ENCODE measurements around the gene LTBP1. TPM values are rescaled to one million over a fixed set of nuclear protein-coding genes. Genes with fewer than 3 reads are reported as not detected.
"Not testable (repeated sequence)": the region's sequence is repeated elsewhere in the genome, so short reads cannot be mapped to it uniquely, and the experiment has no call there.

LTBP1 gene
- polyA plus RNA-seq, 3 donors: 1.3 to 8.8 (median 7.0) TPM

DNA sequence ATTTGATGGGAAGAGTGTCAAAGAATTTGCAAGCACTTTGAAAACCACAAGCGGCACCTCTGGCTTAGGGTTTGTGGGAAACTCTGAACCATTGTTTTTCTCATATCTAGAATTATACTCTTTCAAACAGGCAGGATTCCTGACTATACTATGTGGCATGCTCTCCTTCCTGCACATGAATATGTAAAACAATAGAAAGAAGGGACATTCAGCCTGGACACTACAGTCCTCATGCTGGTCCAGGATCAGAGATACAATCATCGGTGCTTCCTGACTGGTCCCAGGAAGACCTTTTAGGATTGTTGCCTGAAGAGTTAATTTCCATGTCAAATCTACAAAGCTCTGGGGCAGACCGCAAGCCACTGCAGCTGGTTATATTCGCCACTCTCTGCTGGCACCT is 474.0 kb downstream of the LTBP1 start:
- 89 to 90% (median 90%) methylated on average over 4 of the region's 4 CpGs for WGBS, 3 donors
- no peak overlapping the region for H3K27ac ChIP-seq (ENCODE audit: low read depth, low read length)

DNA sequence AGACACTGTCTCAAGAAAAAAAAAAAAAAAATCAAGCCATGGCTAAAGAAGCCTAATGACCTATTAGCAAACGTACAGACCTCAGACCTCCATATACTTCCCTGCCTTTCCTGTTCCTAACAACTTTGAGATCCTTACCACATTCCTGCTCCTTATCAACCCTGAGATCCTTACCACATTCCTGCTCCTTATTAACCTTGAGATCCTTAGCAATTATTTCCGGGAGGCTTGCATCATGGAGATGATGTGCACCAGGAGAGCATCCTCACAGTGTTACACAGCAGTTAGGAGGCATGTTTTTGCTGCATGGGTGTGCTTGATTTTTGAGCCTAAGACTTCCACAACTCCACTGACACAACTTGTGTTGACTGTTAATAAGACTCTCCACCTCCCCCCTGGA is 475.1 kb downstream of the LTBP1 start:
- WGBS, 3 donors: 55 to 91% (median 90%) methylated on average over 2 of the region's 2 CpGs
- H3K27ac ChIP-seq (ENCODE audit: low read depth, low read length): no peak overlapping the region

DNA sequence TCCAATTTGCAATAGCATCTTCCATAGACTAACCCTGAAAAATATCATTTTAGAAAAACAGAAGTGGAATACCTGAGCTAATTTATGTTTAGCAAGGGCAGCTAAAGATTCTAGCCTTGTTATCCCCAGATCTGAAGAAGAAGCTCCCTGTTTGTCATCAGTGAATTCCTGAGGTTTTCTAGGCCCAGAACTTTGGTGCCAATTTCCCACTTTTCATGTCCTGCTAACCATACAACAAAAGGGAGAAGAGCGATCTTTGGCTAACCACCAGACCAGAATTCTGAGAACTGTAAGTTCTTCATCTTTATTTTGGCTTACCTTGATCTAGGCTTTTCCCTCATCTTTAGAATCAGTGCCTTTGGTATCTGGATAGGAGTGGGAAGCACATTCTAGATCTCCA is 478.4 kb downstream of the LTBP1 start:
- no peak overlapping the region for H3K27ac ChIP-seq (ENCODE audit: low read depth, low read length)
- WGBS, 3 donors: 85 to 100% (median 95%) methylated on average over 1 of the region's 1 CpG

DNA sequence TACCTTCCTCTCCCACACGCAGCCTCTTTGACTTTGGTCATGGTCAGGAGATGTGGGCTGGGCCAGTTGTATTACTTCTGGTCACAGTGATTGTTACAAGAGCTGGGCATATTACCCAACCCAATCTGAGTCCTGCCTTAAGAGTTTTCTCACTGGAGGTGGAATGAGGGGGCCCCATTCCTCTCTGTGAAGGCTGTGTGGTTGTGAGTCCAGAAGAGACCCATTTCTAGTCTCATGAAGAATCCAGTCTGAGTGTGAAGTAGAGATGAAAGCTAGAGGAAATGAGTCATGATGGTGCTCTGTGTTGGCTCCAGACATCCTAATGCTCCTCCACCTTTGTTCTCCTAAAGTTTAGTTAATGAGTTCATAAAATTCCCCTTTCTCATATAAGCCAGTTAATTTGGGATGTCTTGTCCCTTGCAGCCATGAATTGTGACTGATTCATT is 478.9 kb downstream of the LTBP1 start:
- no peak overlapping the region for H3K27ac ChIP-seq (ENCODE audit: low read depth, low read length)
- WGBS, 3 donors: 82 to 94% (median 86%) methylated on average over 1 of the region's 1 CpG

DNA sequence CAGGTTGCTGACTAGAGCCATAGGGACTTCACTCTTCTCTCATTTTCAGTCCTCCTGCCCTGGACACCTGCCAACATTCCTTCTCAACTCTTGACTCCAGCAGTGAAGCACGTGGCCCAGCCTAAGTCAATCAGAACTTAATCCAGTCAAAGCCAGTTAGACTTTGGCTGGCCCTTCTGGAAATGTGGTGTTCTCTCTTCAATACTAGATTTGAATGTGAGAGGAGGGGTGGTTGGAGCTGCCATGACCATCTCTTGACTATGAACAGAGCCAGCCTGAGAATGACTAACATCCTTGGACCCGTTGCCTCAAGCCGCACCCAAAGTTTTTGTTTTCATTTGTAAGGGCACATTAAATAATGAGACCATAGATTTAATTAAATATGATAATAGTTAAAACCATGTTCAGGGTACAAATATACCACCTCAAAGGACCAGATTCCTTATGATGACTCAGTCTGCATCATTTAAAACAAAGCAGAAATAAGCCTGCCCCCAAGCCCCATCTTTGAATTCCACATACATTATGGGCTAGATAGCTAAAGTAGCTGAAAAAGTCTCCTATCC is 480.0 kb downstream of the LTBP1 start:
- 63 to 78% (median 76%) methylated on average over 3 of the region's 3 CpGs for WGBS, 3 donors

DNA sequence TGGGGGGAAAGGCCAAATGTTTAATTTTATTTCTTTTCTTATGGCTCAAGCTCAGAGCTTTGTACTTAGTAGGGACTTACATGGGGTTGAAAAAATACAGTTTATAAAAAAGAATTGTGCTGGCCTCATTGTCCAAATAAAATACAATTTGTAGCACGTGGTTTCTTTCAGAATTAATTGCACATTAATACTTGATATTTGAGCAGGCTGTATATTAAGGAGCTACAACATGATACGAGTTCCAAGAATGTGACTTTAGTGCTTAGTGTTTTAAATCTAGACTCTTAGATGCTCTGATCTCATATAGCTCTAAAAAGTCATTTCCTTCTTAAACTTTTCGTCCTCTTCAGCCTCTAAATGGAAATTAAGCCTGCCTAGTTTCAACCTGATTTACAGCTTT is 483.3 kb downstream of the LTBP1 start:
- 57 to 65% (median 64%) methylated on average over 3 of the region's 3 CpGs for WGBS, 3 donors
- no peak overlapping the region for H3K27ac ChIP-seq (ENCODE audit: low read depth, low read length)

More for the DNA sequence above, 480.0 kb downstream of the LTBP1 start:
- H3K27ac ChIP-seq (ENCODE audit: low read depth, low read length): no peak overlapping the region

DNA sequence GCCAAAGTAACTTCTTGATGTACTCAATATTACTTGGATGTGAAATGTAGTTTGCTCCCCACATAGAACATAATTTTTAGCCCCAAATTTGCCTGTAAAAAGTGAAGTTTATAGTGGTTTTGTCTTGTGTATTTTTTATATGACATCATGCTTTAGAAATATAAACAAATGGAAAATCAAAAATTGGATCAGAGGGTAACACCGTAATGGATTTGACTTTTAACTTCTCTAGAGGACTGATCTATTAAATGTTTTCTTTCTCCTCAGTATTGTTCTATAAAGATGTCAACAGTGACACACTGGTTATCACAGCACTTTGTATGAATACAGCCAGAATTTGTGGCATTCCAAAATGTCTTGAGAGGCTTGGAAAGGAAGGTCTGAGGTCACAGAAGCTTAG is 484.1 kb downstream of the LTBP1 start:
- no peak overlapping the region for H3K27ac ChIP-seq (ENCODE audit: low read depth, low read length)
- WGBS, 3 donors: 59 to 83% (median 72%) methylated on average over 1 of the region's 1 CpG

DNA sequence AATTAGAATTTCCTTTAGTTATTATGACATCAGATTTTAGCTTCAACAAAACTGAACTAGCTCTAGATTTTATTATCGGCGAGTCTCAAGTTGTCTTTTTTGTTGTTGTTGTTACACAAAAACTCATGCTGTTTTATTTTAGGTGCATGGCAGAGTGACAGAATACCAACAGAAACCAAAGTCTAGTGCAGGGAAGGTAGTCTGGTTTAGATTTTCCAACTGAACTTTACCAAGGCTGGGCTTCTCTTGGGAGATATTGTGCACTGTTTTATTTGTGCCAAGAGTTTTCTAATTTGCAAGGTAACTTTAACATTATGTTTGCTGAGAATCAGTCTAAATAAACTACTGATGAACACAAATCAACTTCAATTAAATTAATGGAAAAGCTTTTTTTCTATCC is 486.1 kb downstream of the LTBP1 start:
- H3K27ac ChIP-seq (ENCODE audit: low read depth, low read length): no peak overlapping the region

DNA sequence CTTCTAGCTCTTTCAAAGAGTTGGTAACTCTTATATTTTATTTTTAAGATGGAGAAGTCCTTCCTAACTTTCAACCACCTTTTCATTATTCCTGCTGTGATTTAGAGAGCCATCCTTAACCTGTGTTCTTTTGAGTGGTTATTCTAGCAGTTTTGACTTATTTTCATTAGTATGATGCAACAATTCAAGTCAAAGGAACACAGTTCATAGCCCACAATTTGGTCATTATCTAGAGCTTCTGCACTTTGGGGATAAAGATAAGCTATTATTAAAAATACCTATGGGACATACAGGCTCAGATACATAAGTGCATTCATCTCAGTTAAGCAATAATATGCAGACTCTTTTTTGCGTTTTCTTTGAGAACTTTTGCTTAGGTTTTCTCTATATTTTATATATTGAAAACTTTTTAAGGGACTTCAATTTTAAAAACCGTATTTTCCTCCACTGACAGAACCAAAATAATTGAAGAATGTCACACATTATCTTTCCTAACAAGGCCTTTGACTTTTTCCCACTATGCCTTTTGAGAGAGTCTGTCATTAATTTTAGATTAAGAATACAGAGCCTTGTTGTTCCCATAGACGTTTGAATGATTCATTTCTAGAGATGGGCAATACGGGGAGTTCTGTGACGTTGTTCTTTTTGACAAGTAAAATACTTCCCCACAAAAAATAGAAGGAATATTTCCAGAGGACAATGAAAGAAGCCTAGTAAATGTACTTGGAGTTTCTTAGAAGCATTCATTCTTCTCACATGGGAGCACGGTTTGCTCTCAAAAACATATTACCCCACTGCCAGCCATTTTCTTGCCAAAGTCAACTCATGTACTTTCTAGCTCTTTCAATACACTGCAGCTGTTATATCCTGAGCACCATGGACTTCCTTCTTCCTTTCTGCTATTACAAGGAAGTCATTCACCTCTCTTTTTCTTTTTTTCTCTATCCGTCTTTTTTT is 486.8 kb downstream of the LTBP1 start:
- no peak overlapping the region for H3K27ac ChIP-seq (ENCODE audit: low read depth, low read length)

More for the DNA sequence above, 486.1 kb downstream of the LTBP1 start:
- WGBS, 3 donors: 79 to 90% (median 80%) methylated on average over 2 of the region's 2 CpGs

DNA sequence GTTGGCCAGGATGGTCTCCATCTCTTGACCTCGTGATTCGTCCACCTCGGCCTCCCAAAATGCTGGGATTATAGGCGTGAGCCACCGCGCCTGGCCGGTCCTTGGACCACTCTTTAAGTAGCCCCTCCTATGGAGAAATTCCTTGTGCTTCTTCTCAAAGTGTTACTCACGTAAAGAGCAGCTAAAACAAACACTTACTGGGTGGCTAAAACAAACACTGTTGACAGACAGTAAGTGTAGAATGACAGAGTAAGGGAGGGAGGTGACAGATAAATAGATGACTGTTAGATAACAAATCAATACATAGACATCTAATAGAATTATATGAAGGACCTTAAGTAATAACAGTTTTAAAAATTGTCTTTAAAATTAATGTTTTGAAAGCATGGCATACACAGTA is 488.8 kb downstream of the LTBP1 start:
- no peak overlapping the region for H3K27ac ChIP-seq (ENCODE audit: low read depth, low read length)
- WGBS, 3 donors: 55 to 88% (median 86%) methylated on average over 8 of the region's 8 CpGs

More for the DNA sequence above, 486.8 kb downstream of the LTBP1 start:
- WGBS, 3 donors: 69 to 70% (median 70%) methylated on average over 7 of the region's 7 CpGs

DNA sequence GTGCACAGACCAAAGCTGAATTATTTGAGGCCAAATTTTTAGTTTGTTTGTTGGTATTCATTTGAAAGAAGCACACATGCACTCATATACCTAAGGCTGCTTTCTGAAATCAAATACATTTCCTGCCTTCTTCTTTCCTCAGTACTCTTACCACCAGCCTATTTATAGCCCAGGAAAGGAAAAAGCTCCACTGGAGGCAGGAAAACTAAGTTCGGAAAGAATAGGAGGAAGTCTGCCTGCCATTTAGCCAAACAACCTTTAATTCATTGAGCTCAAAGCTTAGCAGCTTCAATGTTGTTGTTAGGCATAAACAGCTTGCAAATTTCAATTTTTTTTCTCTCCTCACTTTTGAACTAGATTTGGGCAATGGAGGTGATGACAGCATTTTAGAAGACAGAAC is 489.3 kb downstream of the LTBP1 start:
- 29 to 57% (median 34%) methylated on average over 1 of the region's 1 CpG for WGBS, 3 donors
- H3K27ac ChIP-seq (ENCODE audit: low read depth, low read length): no peak overlapping the region

DNA sequence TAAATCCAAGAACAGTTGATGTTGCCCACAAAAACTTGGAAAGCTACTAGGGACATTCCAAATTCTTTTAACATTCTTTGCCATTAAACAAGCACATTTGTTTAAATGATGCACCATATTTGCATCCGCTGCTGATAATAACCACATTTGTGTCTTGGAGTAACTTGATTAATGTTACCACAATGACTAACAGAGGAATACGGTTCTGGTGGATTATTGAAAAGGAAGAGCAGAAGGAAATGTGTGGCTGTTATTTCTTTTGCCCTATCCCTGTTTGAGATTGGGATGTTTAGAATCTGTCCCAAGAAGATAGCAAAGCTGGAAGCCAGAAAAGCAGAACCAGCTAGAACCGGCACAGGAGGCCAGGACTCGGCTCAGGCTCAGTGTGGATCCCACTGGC is 490.5 kb downstream of the LTBP1 start:
- WGBS, 3 donors: 36 to 61% (median 39%) methylated on average over 4 of the region's 4 CpGs
- H3K27ac ChIP-seq (ENCODE audit: low read depth, low read length): no peak overlapping the region

DNA sequence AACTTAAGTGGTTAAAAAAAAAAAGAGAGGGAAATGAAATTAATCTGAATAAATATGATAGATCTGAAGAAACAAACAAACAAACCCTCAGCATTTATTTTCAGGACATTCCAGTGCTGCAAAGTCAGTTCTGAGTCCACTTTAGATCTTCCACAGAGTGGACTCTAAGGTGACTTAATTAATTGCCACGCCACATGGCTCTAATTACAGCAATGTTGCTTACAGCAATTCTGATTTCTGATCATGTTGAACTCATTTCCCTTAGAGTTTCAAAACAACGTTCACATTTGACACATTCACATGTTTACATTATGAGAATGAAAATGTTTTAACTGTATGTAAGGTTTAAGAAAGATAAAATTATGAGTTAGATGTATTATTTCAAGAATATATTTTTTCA is 491.1 kb downstream of the LTBP1 start:
- H3K27ac ChIP-seq (ENCODE audit: low read depth, low read length): no peak overlapping the region
- 36 to 44% (median 43%) methylated on average over 2 of the region's 2 CpGs for WGBS, 3 donors

DNA sequence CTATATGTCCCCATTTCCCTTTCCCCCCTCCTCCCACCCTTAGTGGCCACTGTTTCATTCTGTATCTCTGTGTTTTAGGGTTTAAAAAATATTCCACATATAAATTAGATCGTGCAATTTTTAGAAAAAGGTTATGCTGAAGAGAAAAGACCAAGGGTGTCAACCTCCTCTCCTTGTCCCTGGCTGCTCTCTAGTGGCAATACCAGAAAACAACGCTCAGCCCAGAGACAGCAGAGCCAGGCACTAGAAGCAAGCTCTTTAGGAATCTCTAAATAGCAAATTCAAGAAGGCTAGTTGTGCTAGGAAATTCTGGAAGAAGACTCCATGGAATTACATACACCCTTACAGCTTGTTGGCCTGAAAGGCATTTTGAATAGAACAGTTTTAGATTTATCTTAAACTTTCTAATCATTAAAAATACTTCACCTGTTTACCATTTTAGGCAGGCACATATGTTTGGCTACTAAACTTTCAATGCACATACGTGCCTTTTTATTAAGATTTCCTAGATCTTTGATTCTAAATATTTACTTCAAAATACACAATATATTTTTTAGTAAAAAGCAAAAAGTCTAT is 494.6 kb downstream of the LTBP1 start:
- H3K27ac ChIP-seq (ENCODE audit: low read depth, low read length): no peak overlapping the region
- WGBS, 3 donors: 31 to 35% (median 32%) methylated on average over 3 of the region's 3 CpGs

DNA sequence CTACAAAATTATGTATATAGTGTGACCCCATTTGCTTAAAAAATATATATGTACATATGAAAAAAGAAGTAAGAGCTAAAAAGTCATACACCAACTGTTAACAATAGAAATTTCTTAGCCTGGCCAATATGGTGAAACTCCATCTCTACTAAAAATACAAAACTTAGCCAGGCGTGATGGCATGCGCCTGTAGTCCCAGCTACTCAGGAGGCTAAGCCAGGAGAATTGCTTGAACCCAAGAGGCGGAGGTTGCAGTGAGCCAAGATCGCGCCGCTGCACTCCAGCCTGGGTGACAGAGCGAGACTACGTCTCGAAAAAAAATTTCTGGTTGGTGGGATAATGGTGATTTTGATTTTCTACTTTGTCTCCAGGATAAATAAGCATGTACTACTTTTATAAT is 495.3 kb downstream of the LTBP1 start:
- not testable (repeated sequence) for H3K27ac ChIP-seq (ENCODE audit: low read depth, low read length)
- 95 to 98% (median 96%) methylated on average over 9 of the region's 9 CpGs for whole genome bisulfite sequencing, 3 donors

DNA sequence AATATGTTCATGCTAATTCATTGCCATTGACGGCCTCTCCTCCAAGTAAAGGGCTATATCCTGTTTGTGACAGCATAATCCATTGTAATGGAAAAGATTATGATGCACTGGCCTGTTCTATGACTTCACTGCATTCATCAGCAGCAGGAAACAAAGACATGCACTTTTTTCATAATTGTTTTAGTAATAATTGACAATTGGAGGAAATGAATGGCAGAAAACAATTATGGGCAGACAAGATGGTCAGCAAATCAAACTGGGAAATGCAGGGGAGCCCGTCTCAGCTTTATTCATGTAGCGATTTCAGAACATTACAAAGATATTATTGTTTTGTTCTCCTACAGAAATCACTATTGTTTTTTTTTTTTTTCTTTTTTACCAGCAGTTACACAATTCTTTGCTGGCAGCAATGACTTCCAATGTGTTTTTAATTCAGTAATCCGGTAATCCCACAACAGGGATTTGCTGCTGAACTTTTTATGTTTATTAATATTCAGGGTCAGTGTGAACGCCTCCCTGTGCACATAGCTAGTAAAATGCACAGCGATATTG is 495.9 kb downstream of the LTBP1 start:
- no peak overlapping the region for H3K27ac ChIP-seq (ENCODE audit: low read depth, low read length)
- WGBS, 3 donors: 44 to 66% (median 56%) methylated on average over 6 of the region's 6 CpGs

DNA sequence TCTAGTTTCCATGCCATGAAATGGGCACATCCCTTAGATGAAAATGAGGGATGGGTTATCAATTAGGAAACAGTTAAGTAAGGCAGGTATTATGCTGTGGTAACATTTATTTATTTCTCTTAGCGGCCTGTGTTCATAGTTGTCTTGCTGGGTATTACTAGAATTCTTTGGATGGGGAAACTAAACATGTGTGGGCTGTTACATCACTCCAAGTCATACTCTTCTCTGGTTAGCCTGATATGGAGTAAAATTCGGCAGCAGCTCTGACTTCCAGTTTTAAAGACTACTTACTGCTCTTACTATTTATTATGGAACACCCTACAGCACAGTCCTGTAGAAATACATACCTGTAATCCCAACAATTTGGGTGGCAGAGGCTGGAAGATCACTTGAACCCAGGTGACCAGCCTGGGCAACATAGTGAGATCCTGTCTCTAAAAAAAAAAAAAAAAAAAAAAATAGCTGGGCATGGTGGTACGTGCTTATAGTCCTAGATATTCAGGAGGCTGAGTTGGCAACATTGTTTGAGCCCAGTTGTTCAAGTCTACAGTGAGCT is 496.6 kb downstream of the LTBP1 start:
- H3K27ac ChIP-seq (ENCODE audit: low read depth, low read length): no peak overlapping the region

DNA sequence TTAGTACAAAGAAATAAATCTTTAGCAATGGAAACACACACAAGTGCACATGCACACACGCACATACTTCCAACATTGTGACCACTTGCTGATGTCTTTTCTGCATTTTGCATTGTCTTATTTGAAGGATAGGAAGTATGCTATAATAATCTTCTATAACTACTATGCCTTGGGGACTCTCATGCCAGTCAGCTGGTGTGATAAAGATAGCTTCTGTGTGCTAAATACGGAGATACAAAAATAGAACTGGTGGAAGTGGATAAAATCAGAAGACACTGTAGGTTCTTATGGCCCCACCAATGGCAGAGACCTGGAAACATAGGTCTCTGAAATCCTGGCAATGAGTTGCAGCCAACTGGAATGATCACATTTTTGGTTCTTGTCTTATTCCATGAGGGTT is 498.2 kb downstream of the LTBP1 start:
- 55 to 75% (median 62%) methylated on average over 2 of the region's 2 CpGs for WGBS, 3 donors
- H3K27ac ChIP-seq (ENCODE audit: low read depth, low read length): no peak overlapping the region

More for the DNA sequence above, 496.6 kb downstream of the LTBP1 start:
- WGBS, 3 donors: 48 to 70% (median 62%) methylated on average over 3 of the region's 3 CpGs

Measured in adipose tissue (tissue), 3 donors.